ENCODE data around the gene PPM1H. TPM values are rescaled to one million over a fixed set of nuclear protein-coding genes. Genes with fewer than 3 reads are reported as not detected.
"Not testable (repeated sequence)": the region's sequence is repeated elsewhere in the genome, so short reads cannot be mapped to it uniquely, and the experiment has no call there.

Gene PPM1H
- total RNA-seq, 4 donors from 2014 or later = 0.46 to 3.4 (median 1.3) TPM

GRCh38 chr12:62891805-62892549 is 43.0 kb downstream of the PPM1H start:
- in situ Hi-C loops (cut with MboI; ENCODE audit: low sequenced_read_pairs in 4 of 4) = no loop called here
- no peak for TF ChIP-seq CTCF (IDR thresholded peaks at IDR 0.05 in 4 of 5, conservative IDR thresholded peaks at IDR 0.05 in 1 of 5)
- TF ChIP-seq POLR2A (IDR thresholded peaks at IDR 0.05) = no peak
- H3K27ac ChIP-seq = no peak overlapping the region

GRCh38 chr12:62888454-62889110 is 46.4 kb downstream of the PPM1H start:
- Histone ChIP-seq H3K27me3 (no peaks in the 10 kb centered on the region), H3K4me1 (no peaks in the 10 kb centered on the region), H3K36me3 (no peaks in the 10 kb centered on the region), H3K27ac (no peak overlapping the region), H3K4me3 (no peak overlapping the region), H3K9me3 (no peaks in the 10 kb centered on the region)
- intact Hi-C loops (cut with DNase I; ENCODE audit: low total_unique reads) (no loop called here), in situ Hi-C loops (cut with MboI; ENCODE audit: low sequenced_read_pairs in 4 of 4) (no loop called here)
- ATAC-seq = no peak
- TF ChIP-seq CTCF (IDR thresholded peaks at IDR 0.05 in 4 of 5, conservative IDR thresholded peaks at IDR 0.05 in 1 of 5) = no peak
- no peak for TF ChIP-seq POLR2A (IDR thresholded peaks at IDR 0.05)
- DNase-seq = no peak

More at GRCh38 chr12:62891805-62892549, 43.0 kb downstream of the PPM1H start:
- Histone ChIP-seq H3K4me3 (no peak overlapping the region), H3K27me3 (no peaks in the 10 kb centered on the region), H3K36me3 (no peaks in the 10 kb centered on the region), H3K4me1 (no peaks in the 10 kb centered on the region), H3K9me3 (no peaks in the 10 kb centered on the region)
- DNase-seq = no peak
- intact Hi-C loops (cut with DNase I; ENCODE audit: low total_unique reads) = no loop called here
- no peak for ATAC-seq

- ATAC-seq = no peak
- intact Hi-C loops (cut with DNase I; ENCODE audit: low total_unique reads) (no loop called here), in situ Hi-C loops (cut with MboI; ENCODE audit: low sequenced_read_pairs in 4 of 4) (no loop called here)
- H3K4me1 ChIP-seq = no peaks in the 10 kb centered on the region
- H3K4me3 ChIP-seq = no peak overlapping the region
- no peak for TF ChIP-seq CTCF (IDR thresholded peaks at IDR 0.05 in 4 of 5, conservative IDR thresholded peaks at IDR 0.05 in 1 of 5)
- TF ChIP-seq POLR2A (IDR thresholded peaks at IDR 0.05) = no peak
- no peaks in the 10 kb centered on the region for H3K27me3 ChIP-seq
- no peaks in the 10 kb centered on the region for H3K9me3 ChIP-seq
- no peak overlapping the region for H3K27ac ChIP-seq
- DNase-seq = no peak
- H3K36me3 ChIP-seq = no peaks in the 10 kb centered on the region
These were observed 48.2 kb downstream of the PPM1H start for GRCh38 chr12:62886796-62887195.

GRCh38 chr12:62885242-62885641 is 49.7 kb downstream of the PPM1H start:
- H3K27ac ChIP-seq = no peak overlapping the region
- H3K36me3 ChIP-seq = no peaks in the 10 kb centered on the region
- H3K4me3 ChIP-seq = no peak overlapping the region
- in situ Hi-C loops (cut with MboI; ENCODE audit: low sequenced_read_pairs in 4 of 4) = no loop called here
- DNase-seq = no peak
- H3K27me3 ChIP-seq = no peaks in the 10 kb centered on the region
- TF ChIP-seq CTCF (IDR thresholded peaks at IDR 0.05 in 4 of 5, conservative IDR thresholded peaks at IDR 0.05 in 1 of 5) = no peak
- no peak for TF ChIP-seq POLR2A (IDR thresholded peaks at IDR 0.05)
- intact Hi-C loops (cut with DNase I; ENCODE audit: low total_unique reads) = no loop called here
- no peaks in the 10 kb centered on the region for H3K9me3 ChIP-seq
- no peak for ATAC-seq
- no peaks in the 10 kb centered on the region for H3K4me1 ChIP-seq

- DNase-seq; H3K36me3 ChIP-seq; intact Hi-C loops (cut with DNase I; ENCODE audit: low total_unique reads); H3K9me3 ChIP-seq; H3K4me3 ChIP-seq; ATAC-seq; in situ Hi-C loops (cut with MboI; ENCODE audit: low sequenced_read_pairs in 4 of 4); H3K27ac ChIP-seq; H3K4me1 ChIP-seq; H3K27me3 ChIP-seq: not testable (repeated sequence)
These were observed 50.1 kb downstream of the PPM1H start for GRCh38 chr12:62884832-62885231.

All from gastrocnemius medialis (tissue), 4 donors.